C4-2B (cell line): ENCODE measurements around the gene SPATA33.
"Not testable (repeated sequence)": the region's sequence is repeated elsewhere in the genome, so short reads cannot be mapped to it uniquely, and the experiment has no call there.

Source experiments
- H3K27ac ChIP-seq: fragments of 450-650 bp; 2 replicates; pipeline ENCODE4 v1.5.1; 2017
- ZFX ChIP-seq: fragments of 450-650 bp; IDR thresholded peaks from 2 replicates; pipeline ENCODE4 v1.6.1; 2017
- TF ChIP-seq, protein P1 (sequence below): fragments of 450-650 bp; conservative IDR thresholded peaks from 2 replicates; pipeline ENCODE4 v1.5.1; 2017; ENCODE audit warnings: mild to moderate bottlenecking

The SPATA33 gene

GRCh38 chr16:89669755-89670154, 12.1 kb downstream of the SPATA33 start:
- H3K27ac ChIP-seq, result no peak overlapping the region
- no peak for TF ChIP-seq ZFX
- TF ChIP-seq, protein P1, sequence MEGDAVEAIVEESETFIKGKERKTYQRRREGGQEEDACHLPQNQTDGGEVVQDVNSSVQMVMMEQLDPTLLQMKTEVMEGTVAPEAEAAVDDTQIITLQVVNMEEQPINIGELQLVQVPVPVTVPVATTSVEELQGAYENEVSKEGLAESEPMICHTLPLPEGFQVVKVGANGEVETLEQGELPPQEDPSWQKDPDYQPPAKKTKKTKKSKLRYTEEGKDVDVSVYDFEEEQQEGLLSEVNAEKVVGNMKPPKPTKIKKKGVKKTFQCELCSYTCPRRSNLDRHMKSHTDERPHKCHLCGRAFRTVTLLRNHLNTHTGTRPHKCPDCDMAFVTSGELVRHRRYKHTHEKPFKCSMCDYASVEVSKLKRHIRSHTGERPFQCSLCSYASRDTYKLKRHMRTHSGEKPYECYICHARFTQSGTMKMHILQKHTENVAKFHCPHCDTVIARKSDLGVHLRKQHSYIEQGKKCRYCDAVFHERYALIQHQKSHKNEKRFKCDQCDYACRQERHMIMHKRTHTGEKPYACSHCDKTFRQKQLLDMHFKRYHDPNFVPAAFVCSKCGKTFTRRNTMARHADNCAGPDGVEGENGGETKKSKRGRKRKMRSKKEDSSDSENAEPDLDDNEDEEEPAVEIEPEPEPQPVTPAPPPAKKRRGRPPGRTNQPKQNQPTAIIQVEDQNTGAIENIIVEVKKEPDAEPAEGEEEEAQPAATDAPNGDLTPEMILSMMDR, result no peak

DNA sequence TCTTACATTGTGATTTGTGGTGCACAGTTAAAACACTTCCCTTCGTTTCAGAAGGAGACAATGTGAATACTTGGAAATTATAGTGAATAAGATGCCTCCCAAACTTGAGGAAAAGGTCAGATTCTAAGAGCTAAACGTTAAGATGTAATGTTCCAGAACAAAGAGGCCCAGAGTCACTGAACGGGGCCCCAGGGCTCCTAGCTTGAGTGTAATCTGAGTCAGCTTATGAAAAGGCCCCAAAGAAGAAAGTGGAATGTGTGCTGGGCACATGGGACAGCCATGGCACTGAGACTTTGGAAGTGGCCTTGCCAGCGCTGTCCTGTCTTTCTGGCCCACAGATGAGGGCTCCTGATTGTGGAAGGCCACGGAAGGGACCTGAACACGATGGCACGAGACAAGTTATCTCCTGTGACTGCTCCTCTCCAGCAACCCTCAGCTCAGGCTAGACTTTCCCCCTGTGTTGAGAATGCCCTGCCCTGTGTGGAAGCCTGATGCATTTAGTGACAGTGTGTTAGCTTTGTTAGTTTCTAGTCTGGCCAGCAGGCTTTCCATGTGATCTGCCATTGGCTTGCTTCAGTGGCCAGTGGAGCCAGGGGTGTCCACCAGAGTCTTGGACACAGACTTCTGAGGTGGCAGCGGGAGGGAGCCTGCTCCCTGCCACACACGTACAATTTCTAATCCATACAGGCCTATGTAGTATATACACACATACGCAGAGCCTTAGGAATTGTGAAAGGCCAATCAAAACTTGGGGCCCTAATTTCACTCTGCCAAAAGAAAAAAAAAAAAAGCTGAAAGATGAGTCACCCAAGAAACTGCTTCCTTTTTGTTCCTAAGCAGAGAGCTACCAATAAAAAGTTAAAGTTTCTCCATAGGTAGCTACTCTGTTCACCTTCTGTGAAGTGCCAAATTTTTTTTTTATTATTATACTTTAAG, 13.1 kb downstream of the SPATA33 start:
- H3K27ac ChIP-seq, result no peak overlapping the region
- TF ChIP-seq, protein P1, result no peak
- no peak for TF ChIP-seq ZFX

GRCh38 chr16:89671565-89671964, 13.9 kb downstream of the SPATA33 start:
- not testable (repeated sequence) for H3K27ac ChIP-seq

DNA sequence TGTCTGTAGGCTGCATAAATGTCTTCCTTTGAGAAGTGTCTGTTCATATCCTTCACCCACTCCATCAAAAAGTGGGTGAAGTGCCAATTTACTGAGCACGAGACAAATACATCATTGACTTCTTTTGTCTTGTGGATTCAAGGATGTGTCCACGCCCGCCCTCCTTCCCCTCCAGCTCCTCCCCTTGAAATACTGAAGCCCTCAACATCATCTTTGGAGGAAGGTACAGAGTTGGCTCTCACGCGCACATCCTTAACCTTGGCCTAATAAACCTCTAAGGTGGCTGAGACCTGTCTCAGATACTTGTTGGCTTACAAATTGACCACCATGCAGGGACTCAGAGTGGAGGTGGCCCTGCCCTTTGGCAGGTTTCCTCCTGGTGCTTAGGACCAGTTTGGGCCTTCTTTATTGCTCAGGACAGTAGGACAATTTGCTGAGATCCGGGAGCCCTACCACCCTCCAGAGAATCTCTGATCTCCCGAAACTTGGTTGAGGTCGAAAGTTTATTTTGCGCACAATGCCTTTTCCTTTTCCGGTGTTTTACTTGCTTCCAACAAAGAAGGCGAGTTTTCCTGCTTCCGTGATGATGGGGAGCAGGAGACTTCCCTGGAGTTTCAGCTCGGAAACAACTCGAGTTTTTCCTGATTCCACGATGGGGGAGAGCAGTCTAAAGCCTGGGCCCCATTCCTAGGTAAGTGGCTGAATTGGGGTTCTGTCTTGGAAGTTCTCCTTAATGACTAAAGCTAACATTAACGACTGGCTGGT, 14.7 kb downstream of the SPATA33 start:
- H3K27ac ChIP-seq, result no peak overlapping the region
- TF ChIP-seq ZFX, result no peak
- TF ChIP-seq, protein P1, result no peak

DNA sequence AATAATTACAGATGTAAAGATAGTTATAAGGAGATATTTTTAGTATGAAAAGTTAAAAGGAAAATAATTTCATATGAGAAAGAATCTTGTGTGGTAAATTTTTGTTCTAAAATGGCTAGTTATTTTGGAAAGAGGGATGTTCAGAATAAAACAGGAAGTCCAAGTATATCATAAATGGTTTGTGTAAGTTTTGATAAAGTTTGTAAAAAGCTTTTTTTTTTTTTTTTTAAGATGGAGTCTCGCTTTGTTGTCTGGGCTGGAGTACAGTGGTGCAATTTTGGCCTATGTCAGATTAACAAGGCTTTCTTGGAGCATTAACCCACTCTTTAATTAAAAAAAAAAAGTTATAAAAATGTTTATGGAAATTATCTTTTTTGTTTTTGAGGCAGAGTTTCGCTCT, 20.6 kb downstream of the SPATA33 start:
- no peak overlapping the region for H3K27ac ChIP-seq
- TF ChIP-seq, protein P1, result no peak
- no peak for TF ChIP-seq ZFX

DNA sequence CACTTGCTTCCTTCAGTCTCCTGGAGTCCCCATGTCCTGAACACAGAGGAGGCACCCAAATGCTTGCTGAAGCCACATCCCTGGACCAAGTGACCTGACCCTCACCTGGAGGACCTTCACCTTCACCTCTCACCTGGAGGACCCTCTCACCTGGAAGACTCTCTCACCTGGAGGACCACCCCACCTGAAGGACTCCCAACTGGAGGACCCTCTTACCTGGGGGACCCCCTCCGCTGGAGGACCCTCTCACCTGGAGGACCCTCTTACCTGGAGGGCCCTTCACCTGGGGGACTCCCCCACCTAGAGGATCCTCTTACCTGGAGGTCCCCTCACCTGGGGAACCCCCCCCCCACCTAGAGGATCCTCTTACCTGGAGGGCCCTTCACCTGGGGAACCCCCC, 28.3 kb downstream of the SPATA33 start:
- no peak for TF ChIP-seq ZFX
- TF ChIP-seq, protein P1, result no peak
- no peak overlapping the region; the same call in 1 of the 2 replicates for H3K27ac ChIP-seq

DNA sequence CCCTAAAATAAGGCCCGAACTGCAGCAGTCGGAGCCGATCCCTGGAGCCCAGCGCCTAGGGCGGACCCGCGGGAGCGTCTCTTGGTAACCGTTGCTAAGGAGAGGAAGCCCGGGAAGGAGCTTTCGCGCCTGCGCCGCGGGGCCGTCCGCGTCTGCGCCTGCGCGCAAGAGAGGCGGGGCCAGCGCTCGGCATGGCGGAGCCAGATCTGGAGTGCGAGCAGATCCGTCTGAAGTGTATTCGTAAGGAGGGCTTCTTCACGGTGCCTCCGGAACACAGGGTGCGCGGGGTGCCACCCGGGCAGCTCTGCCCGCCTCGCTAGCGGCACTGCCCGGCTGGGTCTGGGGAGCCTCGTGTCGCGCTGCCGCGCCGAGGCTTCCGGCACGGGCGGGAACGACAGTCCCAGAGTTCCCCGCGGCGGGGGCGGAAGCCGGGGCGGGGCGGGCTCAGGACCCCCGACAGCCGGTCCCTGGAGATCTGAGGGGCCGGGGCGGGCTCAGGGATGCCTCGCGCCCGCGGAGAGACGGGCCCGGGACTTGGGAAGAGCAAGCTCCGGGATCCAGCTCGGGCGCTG, 29.0 kb downstream of the SPATA33 start, which contains the start of gene CDK10:
TSS of gene CDK10 (plus strand) at position 170 of the 572 bp plus-strand sequence. CDS start at position 192, 22 bp downstream.
- TF ChIP-seq, protein P1, result no peak
- TF ChIP-seq ZFX, result no peak
- peak within 1 kb of the TSS; percentile 94 for H3K27ac ChIP-seq
